ENCODE data around the gene CFAP119.

Gene CFAP119

GRCh38 chr16:30773826-30774225, 12.0 kb upstream of the CFAP119 start:
- no CpG with 5 or more reads among the region's 14 CpGs for WGBS (ENCODE audit: extremely low coverage, insufficient coverage, low lambda C conversion rate)
- Histone ChIP-seq H3K4me1 (ENCODE audit: control insufficient read depth, low read depth, low read length) (no peaks in the 10 kb centered on the region), H2BK120ac (ENCODE audit: low read depth, low read length) (no peak overlapping the region), H3K27ac (ENCODE audit: low read depth, low read length) (no peak overlapping the region), H2BK5ac (ENCODE audit: low read length) (no peak overlapping the region), H3K9ac (ENCODE audit: low read length) (no peak overlapping the region), H3K36me3 (ENCODE audit: control insufficient read depth, insufficient read depth, low read length) (peaks cover 17% of the 10 kb centered on the region), H3K79me1 (ENCODE audit: low read length) (no peaks in the 10 kb centered on the region), H3K4me2 (ENCODE audit: low read length) (no peak overlapping the region), H2BK15ac (replicated peaks; ENCODE audit: low read depth) (no peak overlapping the region), H4K5ac (ENCODE audit: low read length) (no peak overlapping the region), H3K4ac (ENCODE audit: low read depth, low read length) (no peak overlapping the region), H3K56ac (ENCODE audit: low read length) (no peak overlapping the region), H3K23ac (ENCODE audit: low read length) (no peak overlapping the region), H3K27me3 (ENCODE audit: insufficient read depth, low read length, poor library complexity) (no peaks in the 10 kb centered on the region), H3K18ac (ENCODE audit: low read length) (no peak overlapping the region), H2AK5ac (ENCODE audit: low read length) (no peak overlapping the region), H4K8ac (ENCODE audit: low read depth, low read length) (no peak overlapping the region), H3K4me3 (ENCODE audit: low read length) (no peak overlapping the region), H3K79me2 (ENCODE audit: control insufficient read depth, insufficient read depth, low read length) (no peaks in the 10 kb centered on the region)
- no peak for DNase-seq

- Histone ChIP-seq H4K8ac (ENCODE audit: low read depth, low read length) (no peak overlapping the region), H3K4ac (ENCODE audit: low read depth, low read length) (no peak overlapping the region), H3K56ac (ENCODE audit: low read length) (no peak overlapping the region), H3K23ac (ENCODE audit: low read length) (no peak overlapping the region), H2BK5ac (ENCODE audit: low read length) (no peak overlapping the region), H2BK15ac (replicated peaks; ENCODE audit: low read depth) (no peak overlapping the region), H3K36me3 (ENCODE audit: control insufficient read depth, insufficient read depth, low read length) (peaks cover 24% of the 10 kb centered on the region), H3K27ac (ENCODE audit: low read depth, low read length) (no peak overlapping the region), H4K5ac (ENCODE audit: low read length) (no peak overlapping the region), H3K79me1 (ENCODE audit: low read length) (peaks cover 1% of the 10 kb centered on the region), H2BK120ac (ENCODE audit: low read depth, low read length) (no peak overlapping the region), H3K79me2 (ENCODE audit: control insufficient read depth, insufficient read depth, low read length) (no peaks in the 10 kb centered on the region), H3K27me3 (ENCODE audit: insufficient read depth, low read length, poor library complexity) (no peaks in the 10 kb centered on the region), H3K18ac (ENCODE audit: low read length) (no peak overlapping the region), H3K4me2 (ENCODE audit: low read length) (no peak overlapping the region), H3K4me1 (ENCODE audit: control insufficient read depth, low read depth, low read length) (no peaks in the 10 kb centered on the region), H3K4me3 (ENCODE audit: low read length) (no peak overlapping the region), H2AK5ac (ENCODE audit: low read length) (no peak overlapping the region), H3K9ac (ENCODE audit: low read length) (no peak overlapping the region)
- no peak for DNase-seq
- no CpG with 5 or more reads among the region's 14 CpGs for WGBS (ENCODE audit: extremely low coverage, insufficient coverage, low lambda C conversion rate)
These were observed 9.9 kb upstream of the CFAP119 start for GRCh38 chr16:30771726-30772125.

- Histone ChIP-seq H3K23ac (ENCODE audit: low read length) (no peak overlapping the region), H2BK120ac (ENCODE audit: low read depth, low read length) (no peak overlapping the region), H3K4ac (ENCODE audit: low read depth, low read length) (no peak overlapping the region), H2BK5ac (ENCODE audit: low read length) (no peak overlapping the region), H3K79me1 (ENCODE audit: low read length) (peaks cover 4% of the 10 kb centered on the region), H3K9ac (ENCODE audit: low read length) (no peak overlapping the region), H3K56ac (ENCODE audit: low read length) (no peak overlapping the region), H3K4me3 (ENCODE audit: low read length) (no peak overlapping the region), H3K79me2 (ENCODE audit: control insufficient read depth, insufficient read depth, low read length) (no peaks in the 10 kb centered on the region), H3K36me3 (ENCODE audit: control insufficient read depth, insufficient read depth, low read length) (peaks cover 34% of the 10 kb centered on the region), H3K27me3 (ENCODE audit: insufficient read depth, low read length, poor library complexity) (no peaks in the 10 kb centered on the region), H3K4me2 (ENCODE audit: low read length) (no peak overlapping the region), H3K27ac (ENCODE audit: low read depth, low read length) (no peak overlapping the region), H2AK5ac (ENCODE audit: low read length) (no peak overlapping the region), H3K4me1 (ENCODE audit: control insufficient read depth, low read depth, low read length) (no peaks in the 10 kb centered on the region), H2BK15ac (replicated peaks; ENCODE audit: low read depth) (no peak overlapping the region), H4K5ac (ENCODE audit: low read length) (no peak overlapping the region), H3K18ac (ENCODE audit: low read length) (no peak overlapping the region), H4K8ac (ENCODE audit: low read depth, low read length) (no peak overlapping the region)
- WGBS (ENCODE audit: extremely low coverage, insufficient coverage, low lambda C conversion rate): no CpG with 5 or more reads among the region's 17 CpGs
- no peak for DNase-seq
These were observed 7.7 kb upstream of the CFAP119 start for GRCh38 chr16:30769379-30770089.

- Histone ChIP-seq H3K4me2 (ENCODE audit: low read length) (no peak overlapping the region), H4K8ac (ENCODE audit: low read depth, low read length) (no peak overlapping the region), H2BK120ac (ENCODE audit: low read depth, low read length) (no peak overlapping the region), H2BK15ac (replicated peaks; ENCODE audit: low read depth) (no peak overlapping the region), H3K27me3 (ENCODE audit: insufficient read depth, low read length, poor library complexity) (no peaks in the 10 kb centered on the region), H3K56ac (ENCODE audit: low read length) (no peak overlapping the region), H3K4ac (ENCODE audit: low read depth, low read length) (no peak overlapping the region), H3K23ac (ENCODE audit: low read length) (no peak overlapping the region), H2AK5ac (ENCODE audit: low read length) (no peak overlapping the region), H4K5ac (ENCODE audit: low read length) (no peak overlapping the region), H3K27ac (ENCODE audit: low read depth, low read length) (no peak overlapping the region), H3K36me3 (ENCODE audit: control insufficient read depth, insufficient read depth, low read length) (peaks cover 35% of the 10 kb centered on the region), H3K4me3 (ENCODE audit: low read length) (no peak overlapping the region), H3K4me1 (ENCODE audit: control insufficient read depth, low read depth, low read length) (no peaks in the 10 kb centered on the region), H3K79me2 (ENCODE audit: control insufficient read depth, insufficient read depth, low read length) (peaks cover 5% of the 10 kb centered on the region), H2BK5ac (ENCODE audit: low read length) (no peak overlapping the region), H3K18ac (ENCODE audit: low read length) (no peak overlapping the region), H3K9ac (ENCODE audit: low read length) (no peak overlapping the region), H3K79me1 (ENCODE audit: low read length) (peaks cover 11% of the 10 kb centered on the region)
- no CpG with 5 or more reads among the region's 23 CpGs for WGBS (ENCODE audit: extremely low coverage, insufficient coverage, low lambda C conversion rate)
- DNase-seq: no peak
These were observed 6.8 kb upstream of the CFAP119 start for GRCh38 chr16:30768583-30769181.

- Histone ChIP-seq H3K27me3 (ENCODE audit: insufficient read depth, low read length, poor library complexity) (no peaks in the 10 kb centered on the region), H3K4me2 (ENCODE audit: low read length) (no peak overlapping the region), H3K27ac (ENCODE audit: low read depth, low read length) (no peak overlapping the region), H3K23ac (ENCODE audit: low read length) (no peak overlapping the region), H3K18ac (ENCODE audit: low read length) (no peak overlapping the region), H3K4ac (ENCODE audit: low read depth, low read length) (no peak overlapping the region), H2AK5ac (ENCODE audit: low read length) (no peak overlapping the region), H2BK15ac (replicated peaks; ENCODE audit: low read depth) (no peak overlapping the region), H2BK5ac (ENCODE audit: low read length) (no peak overlapping the region), H4K5ac (ENCODE audit: low read length) (no peak overlapping the region), H2BK120ac (ENCODE audit: low read depth, low read length) (no peak overlapping the region), H3K36me3 (ENCODE audit: control insufficient read depth, insufficient read depth, low read length) (peaks cover 33% of the 10 kb centered on the region), H3K9ac (ENCODE audit: low read length) (no peak overlapping the region), H3K79me2 (ENCODE audit: control insufficient read depth, insufficient read depth, low read length) (peaks cover 10% of the 10 kb centered on the region), H3K79me1 (ENCODE audit: low read length) (peaks cover 11% of the 10 kb centered on the region), H4K8ac (ENCODE audit: low read depth, low read length) (no peak overlapping the region), H3K56ac (ENCODE audit: low read length) (no peak overlapping the region), H3K4me3 (ENCODE audit: low read length) (no peak overlapping the region), H3K4me1 (ENCODE audit: control insufficient read depth, low read depth, low read length) (no peaks in the 10 kb centered on the region)
- WGBS (ENCODE audit: extremely low coverage, insufficient coverage, low lambda C conversion rate): no CpG with 5 or more reads among the region's 18 CpGs
- no peak for DNase-seq
These were observed 6.1 kb upstream of the CFAP119 start for GRCh38 chr16:30767767-30768465.
